GM23338 (cell line): ENCODE measurements around the gene ITCH. TPM values are rescaled to one million over a fixed set of nuclear protein-coding genes. Genes with fewer than 3 reads are reported as not detected.
A peak's percentile ranks its signal among the peaks of the same experiment; 100 is the strongest.
"Not testable (repeated sequence)": the region's sequence is repeated elsewhere in the genome, so short reads cannot be mapped to it uniquely, and the experiment has no call there.

Source experiments
- ATAC-seq: fragments of 200-7000 bp; cut with Tn5 transposase; 3 replicates; pipeline ENCODE4 v1.9.1; 2020
- DNase-seq: peaks from one replicate; pipeline ENCODE4 v3.0.0-alpha.2; 2015; ENCODE audit warnings: low spot score
- H2AFZ ChIP-seq: fragments of 200-600 bp; sonication (generic); 2 replicates; pipeline ENCODE4 v1.8.0; 2016; ENCODE audit warnings: antibody characterized with exemption, mild to moderate bottlenecking, moderate library complexity
- H3F3A ChIP-seq: fragments of 200-600 bp; sonication (generic); replicated peaks from 2 replicates; pipeline ENCODE4 v1.8.0; 2017; ENCODE audit warnings: antibody characterized with exemption, mixed run types, low read depth
- H3K27ac ChIP-seq: fragments of 200-600 bp; sonication (generic); 2 replicates; pipeline ENCODE4 v1.6.1; 2016; ENCODE audit warnings: low read depth
- H3K27me3 ChIP-seq: fragments of 200-600 bp; sonication (generic); 2 replicates; pipeline ENCODE4 v1.8.0; 2016; ENCODE audit warnings: mild to moderate bottlenecking, mixed run types, moderate library complexity; ENCODE audit not compliant: insufficient read depth
- H3K36me3 ChIP-seq: fragments of 200-600 bp; sonication (generic); 2 replicates; pipeline ENCODE4 v1.8.0; 2016; ENCODE audit warnings: mild to moderate bottlenecking; ENCODE audit not compliant: insufficient read depth
- H3K4me1 ChIP-seq: fragments of 200-600 bp; sonication (generic); 2 replicates; pipeline ENCODE4 v1.8.0; 2016; ENCODE audit warnings: mild to moderate bottlenecking, moderate library complexity; ENCODE audit not compliant: insufficient read depth
- H3K4me2 ChIP-seq: fragments of 200-600 bp; sonication (generic); 2 replicates; pipeline ENCODE4 v1.7.1; 2017; ENCODE audit warnings: mixed run types
- H3K4me3 ChIP-seq: fragments of 200-600 bp; sonication (generic); 2 replicates; pipeline ENCODE4 v1.6.1; 2016; ENCODE audit warnings: mixed run types
- H3K79me2 ChIP-seq: fragments of 200-600 bp; sonication (generic); replicated peaks from 2 replicates; pipeline ENCODE4 v1.8.0; 2017; ENCODE audit warnings: mild to moderate bottlenecking; ENCODE audit not compliant: insufficient read depth
- H3K9me2 ChIP-seq: fragments of 200-600 bp; sonication (generic); 2 replicates; pipeline ENCODE4 v1.8.0; 2017; ENCODE audit not compliant: insufficient read depth
- H4K20me1 ChIP-seq: fragments of 200-600 bp; sonication (generic); replicated peaks from 2 replicates; pipeline ENCODE4 v1.8.0; 2017; ENCODE audit warnings: mild to moderate bottlenecking; ENCODE audit not compliant: insufficient read depth
- H3K27ac Mint-ChIP-seq: 2 replicates; pipeline ENCODE4 v1.8.0; 2020; ENCODE audit warnings: inconsistent platforms, mild to moderate bottlenecking, moderate library complexity, mixed read lengths
- H3K27me3 Mint-ChIP-seq: 3 replicates; pipeline ENCODE4 v1.8.0; 2022; ENCODE audit warnings: low read depth, mild to moderate bottlenecking, moderate library complexity, mixed read lengths, inconsistent platforms; ENCODE audit not compliant: insufficient read depth, poor library complexity
- H3K36me3 Mint-ChIP-seq: 3 replicates; pipeline ENCODE4 v1.8.0; 2021; ENCODE audit warnings: low read depth, mild to moderate bottlenecking, inconsistent platforms, moderate library complexity, mixed read lengths
- H3K4me1 Mint-ChIP-seq: 3 replicates; pipeline ENCODE4 v1.8.0; 2020; ENCODE audit warnings: mild to moderate bottlenecking, inconsistent platforms, mixed read lengths
- H3K4me3 Mint-ChIP-seq: 3 replicates; pipeline ENCODE4 v1.8.0; 2021; ENCODE audit warnings: moderate library complexity, mild to moderate bottlenecking, inconsistent platforms, mixed read lengths
- H3K9me3 Mint-ChIP-seq: 3 replicates; pipeline ENCODE4 v1.8.0; 2020; ENCODE audit warnings: moderate library complexity, mild to moderate bottlenecking, inconsistent platforms, mixed read lengths
- CREB1 ChIP-seq: fragments of 250-450 bp; sonication (Bioruptor Pico); IDR thresholded peaks from 2 replicates; pipeline ENCODE4 v1.5.0; 2020; ENCODE audit warnings: low read depth, mild to moderate bottlenecking, moderate library complexity
- CTCF ChIP-seq, 2 experiments: fragments of 200-600 bp in 1 of 2; sonication (generic) in 1 of 2; conservative IDR thresholded peaks; 2 replicates each; pipeline versions ENCODE4 v1.5.1 to v1.6.1; 2016 to 2017; ENCODE audit warnings: antibody characterized with exemption in 2 of 2, low read depth in 2 of 2, mild to moderate bottlenecking in 2 of 2, moderate library complexity in 1 of 2
- ETS1 ChIP-seq: IDR thresholded peaks from 2 replicates; pipeline ENCODE4 v1.6.1; 2016; ENCODE audit warnings: antibody characterized with exemption
- JUNB ChIP-seq: IDR thresholded peaks from one replicate; pipeline ENCODE4 v1.6.1; 2016; ENCODE audit warnings: antibody characterized with exemption; ENCODE audit not compliant: unreplicated experiment
- NANOG ChIP-seq: IDR thresholded peaks from 2 replicates; pipeline ENCODE4 v1.6.1; 2016; ENCODE audit warnings: antibody characterized with exemption, borderline replicate concordance
- POLR2AphosphoS5 ChIP-seq: IDR thresholded peaks from 2 replicates; pipeline ENCODE4 v1.6.1; 2016; ENCODE audit warnings: antibody characterized with exemption, low read depth
- REST ChIP-seq: IDR thresholded peaks from one replicate; pipeline ENCODE4 v1.6.1; 2018; ENCODE audit warnings: antibody characterized with exemption; ENCODE audit not compliant: unreplicated experiment
- ZNF462 ChIP-seq: fragments of 250-450 bp; sonication (Bioruptor Pico); IDR thresholded peaks from 2 replicates; pipeline ENCODE4 v1.5.0; 2020; ENCODE audit warnings: mild to moderate bottlenecking, moderate library complexity
- polyA plus RNA-seq: library from polyadenylated mRNA; unstranded; fragments of >200 nt; fragmentation: Nextera tagmentation; extraction: Ambion mirVana; gene quantifications from 2 replicates; pipeline ENCODE4 v1.2.1, GENCODE V29; 2016
- total RNA-seq: library from RNA; depleted of rRNA; stranded (reverse); fragments of >200 nt; shearing (Covaris generic); gene quantifications from 2 replicates; pipeline ENCODE4 v1.2.3, GENCODE V29; 2014

ITCH gene
- total and polyA plus RNA-seq, 2 experiments from 2014 or later: 16.4 to 31.6 TPM

- H3K4me3 ChIP-seq: no peak overlapping the region
- no peaks in the 10 kb centered on the region for H3K27me3 ChIP-seq
- H3K36me3 ChIP-seq: peaks cover 12% of the 10 kb centered on the region
- H3K36me3 Mint-ChIP-seq: peaks cover 19% of the 10 kb centered on the region
- no peak overlapping the region for H2AFZ ChIP-seq
- no peak overlapping the region for H3K4me2 ChIP-seq
- H3K4me3 Mint-ChIP-seq: no peak overlapping the region
- H4K20me1 ChIP-seq: 0 out of 2 replicates have a peak, but pooled peaks cover 5% of the 10 kb centered on the region
- ATAC-seq: no peak
- no peak overlapping the region for H3K27ac Mint-ChIP-seq
- TF ChIP-seq ZNF462 (no peak), NANOG (no peak), JUNB (no peak), ETS1 (no peak), CREB1 (CRISPR knock-in tag) (no peak), CTCF (conservative IDR thresholded peaks at IDR 0.05; ENCODE audit: low read depth in 2 of 2) (no peak), POLR2AphosphoS5 (no peak), REST (no peak)
- no peak overlapping the region for H3K27ac ChIP-seq
- no peaks in the 10 kb centered on the region for H3K27me3 Mint-ChIP-seq
- DNase-seq: no peak
- no peaks in the 10 kb centered on the region for H3K4me1 ChIP-seq
- H3K4me1 Mint-ChIP-seq: no peaks in the 10 kb centered on the region
- peaks cover 27% of the 10 kb centered on the region; the same call in 1 of the 2 replicates for H3K79me2 ChIP-seq
- H3K9me3 Mint-ChIP-seq: no peaks in the 10 kb centered on the region
- no peaks in the 10 kb centered on the region for H3K9me2 ChIP-seq
- H3F3A ChIP-seq: no peaks in the 10 kb centered on the region
Observed at GRCh38 chr20:34421766-34422466, 58.8 kb downstream of the ITCH start.

GRCh38 chr20:34425032-34425690 is 62.1 kb downstream of the ITCH start:
- not testable (repeated sequence) for H3K9me2 ChIP-seq, H3K4me2 ChIP-seq, H3K27me3 Mint-ChIP-seq, H3K27ac ChIP-seq, H3K4me3 ChIP-seq, H3K4me1 ChIP-seq, H3K4me1 Mint-ChIP-seq, H3K27me3 ChIP-seq, DNase-seq, H3F3A ChIP-seq, ATAC-seq, H3K4me3 Mint-ChIP-seq, H3K9me3 Mint-ChIP-seq, H2AFZ ChIP-seq
- peaks cover 13% of the 10 kb centered on the region for H4K20me1 ChIP-seq
- peaks cover 17% of the 10 kb centered on the region for H3K36me3 Mint-ChIP-seq
- peaks cover 40% of the 10 kb centered on the region for H3K79me2 ChIP-seq
- peaks cover 16% of the 10 kb centered on the region for H3K36me3 ChIP-seq
- peak overlapping the region; percentile 19; the same call in 1 of the 2 replicates for H3K27ac Mint-ChIP-seq
